Lower leg skin (tissue), 3 donors: ENCODE measurements around the gene POU2AF3.

Experiments
- CTCF ChIP-seq, 3 donors: fragments of 450-650 bp; IDR thresholded peaks; one replicate each; pipeline ENCODE4 v1.5.1; 2016; ENCODE audit warnings: antibody characterized with exemption in 3 of 3, mild to moderate bottlenecking in 3 of 3, moderate library complexity in 2 of 3
- POLR2A ChIP-seq, 2 donors: fragments of 450-650 bp; IDR thresholded peaks; one replicate each; pipeline ENCODE4 v1.6.1; 2016 to 2017; ENCODE audit warnings: antibody characterized with exemption in 2 of 2, mild to moderate bottlenecking in 1 of 2, moderate library complexity in 1 of 2

- TF ChIP-seq CTCF (IDR thresholded peaks at IDR 0.05) (no peak), POLR2A (IDR thresholded peaks at IDR 0.05) (no peak)
These were observed 32.0 kb downstream of the POU2AF3 start for GRCh38 chr11:111330234-111330893.
